ENCODE measurements around the gene ELF1. TPM values are rescaled to one million over a fixed set of nuclear protein-coding genes. Genes with fewer than 3 reads are reported as not detected.
"Not testable (repeated sequence)": the region's sequence is repeated elsewhere in the genome, so short reads cannot be mapped to it uniquely, and the experiment has no call there.

The ELF1 gene
- total and polyA plus RNA-seq, 2 of the 4 experiments (the other 2 are of a cell fraction), result 25.4 to 27.6 TPM

GRCh38 chr13:40931719-40932118, 87.4 kb downstream of the ELF1 start:
- CTCF ChIA-PET, result no interaction called here
- H3K18ac ChIP-seq (ENCODE audit: low read depth, low read length), result no peak overlapping the region
- no peak overlapping the region for H2BK15ac ChIP-seq (ENCODE audit: low read depth, low read length)
- ATAC-seq (ENCODE audit: low read depth) (no peak), DNase-seq (no peak)
- WGBS, 2 experiments (ENCODE audit: extremely low coverage in 2 of 2, insufficient read length in 1 of 2), result no CpG with 5 or more reads among the region's 1 CpG
- POLR2A ChIA-PET (ENCODE audit: unreplicated experiment), result no interaction called here
- no peak overlapping the region for H2BK5ac ChIP-seq (ENCODE audit: low read depth, low read length, poor library complexity, severe bottlenecking)
- no peak overlapping the region for H4K8ac ChIP-seq (ENCODE audit: low read depth in 2 of 2, low read length in 2 of 2)
- dilution Hi-C loops (cut with HindIII; ENCODE audit: low sequenced_read_pairs, unreplicated experiment) (no loop called here), in situ Hi-C loops (cut with MboI; ENCODE audit: low sequenced_read_pairs) (no loop called here), intact Hi-C loops (cut with micrococcal nuclease) (no loop called here)
- peaks cover 13% of the 10 kb centered on the region for H3K36me3 ChIP-seq (ENCODE audit: control insufficient read depth, insufficient read depth, low read length)
- H3K9ac ChIP-seq (ENCODE audit: low read depth, low read length), result no peak overlapping the region
- H2BK120ac ChIP-seq (ENCODE audit: low read depth, low read length), result no peak overlapping the region
- H2AK5ac ChIP-seq (ENCODE audit: low read depth, low read length), result no peak overlapping the region
- no peak overlapping the region for H3K56ac ChIP-seq (ENCODE audit: extremely low read depth, insufficient read depth, low read length)
- H3K23ac ChIP-seq (ENCODE audit: low read depth, low read length), result no peak overlapping the region
- no peak overlapping the region for H3K4me3 ChIP-seq (ENCODE audit: insufficient read depth, low read depth, low read length)
- no peak overlapping the region for H3K27ac ChIP-seq (ENCODE audit: insufficient read depth, low read length)
- H3K9me3 ChIP-seq (ENCODE audit: control insufficient read depth, insufficient read depth, low read length), result no peaks in the 10 kb centered on the region
- H3K79me1 ChIP-seq (ENCODE audit: low read depth in 1 of 2, low read length in 2 of 2), result peaks cover 3 to 11% of the 10 kb centered on the region in 2 experiments; a peak in 2 of 4 replicates
- H4K20me1 ChIP-seq (ENCODE audit: insufficient read depth, low read length), result no peaks in the 10 kb centered on the region
- H3K4me1 ChIP-seq (ENCODE audit: control insufficient read depth, insufficient read depth, low read length), result no peaks in the 10 kb centered on the region
- no peak overlapping the region for H4K5ac ChIP-seq (ENCODE audit: low read depth, low read length)
- H4K91ac ChIP-seq (ENCODE audit: insufficient read depth, low read depth, low read length), result no peak overlapping the region
- BruUV-seq (replicated peaks), result no TSS peak
- TF ChIP-seq FOS (IDR thresholded peaks at IDR 0.05; ENCODE audit: low read depth, low read length) (no peak), POLR2A (IDR thresholded peaks at IDR 0.05; ENCODE audit: low read depth, low read length) (no peak), MAFK (IDR thresholded peaks at IDR 0.05; ENCODE audit: low read depth, low read length) (no peak), CHD1 (IDR thresholded peaks at IDR 0.05; ENCODE audit: low read depth, low read length) (no peak), BHLHE40 (IDR thresholded peaks at IDR 0.05; ENCODE audit: low read depth, low read length) (no peak), RCOR1 (IDR thresholded peaks at IDR 0.05; ENCODE audit: insufficient replicate concordance, low read length) (no peak)
- TF ChIP-seq, protein P1, sequence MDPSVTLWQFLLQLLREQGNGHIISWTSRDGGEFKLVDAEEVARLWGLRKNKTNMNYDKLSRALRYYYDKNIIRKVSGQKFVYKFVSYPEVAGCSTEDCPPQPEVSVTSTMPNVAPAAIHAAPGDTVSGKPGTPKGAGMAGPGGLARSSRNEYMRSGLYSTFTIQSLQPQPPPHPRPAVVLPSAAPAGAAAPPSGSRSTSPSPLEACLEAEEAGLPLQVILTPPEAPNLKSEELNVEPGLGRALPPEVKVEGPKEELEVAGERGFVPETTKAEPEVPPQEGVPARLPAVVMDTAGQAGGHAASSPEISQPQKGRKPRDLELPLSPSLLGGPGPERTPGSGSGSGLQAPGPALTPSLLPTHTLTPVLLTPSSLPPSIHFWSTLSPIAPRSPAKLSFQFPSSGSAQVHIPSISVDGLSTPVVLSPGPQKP (IDR thresholded peaks at IDR 0.05; ENCODE audit: borderline replicate concordance, low read depth, low read length), result no peak
- no peak overlapping the region for H3K4me2 ChIP-seq (ENCODE audit: low read depth, low read length)
- H3K4ac ChIP-seq (ENCODE audit: low read depth, low read length), result no peak overlapping the region
- H3K27me3 ChIP-seq (ENCODE audit: control insufficient read depth, insufficient read depth, low read length), result no peaks in the 10 kb centered on the region
- no peak overlapping the region for H3K14ac ChIP-seq (replicated peaks; ENCODE audit: low read depth, low read length)
- H2BK20ac ChIP-seq (ENCODE audit: low read depth, low read length), result no peak overlapping the region
- no peak overlapping the region for H2AFZ ChIP-seq (replicated peaks; ENCODE audit: low read length, poor library complexity)
- H3K9me1 ChIP-seq (ENCODE audit: insufficient read depth, low read length), result peaks cover 4% of the 10 kb centered on the region; the same call in 1 of the 2 replicates
- no peak overlapping the region for H2AK9ac ChIP-seq (replicated peaks; ENCODE audit: low read depth, low read length, poor library complexity)

- POLR2A ChIA-PET (ENCODE audit: unreplicated experiment), result not testable (repeated sequence)
These were observed 89.2 kb downstream of the ELF1 start for GRCh38 chr13:40929883-40930282.

More at GRCh38 chr13:40929883-40930282, 89.2 kb downstream of the ELF1 start:
- DNase-seq; intact Hi-C loops (cut with micrococcal nuclease); H2BK5ac ChIP-seq (ENCODE audit: low read depth, low read length, poor library complexity, severe bottlenecking); H2AK9ac ChIP-seq (replicated peaks; ENCODE audit: low read depth, low read length, poor library complexity); H4K91ac ChIP-seq (ENCODE audit: insufficient read depth, low read depth, low read length); H3K4me3 ChIP-seq (ENCODE audit: insufficient read depth, low read depth, low read length); H3K9me1 ChIP-seq (ENCODE audit: insufficient read depth, low read length); dilution Hi-C loops (cut with HindIII; ENCODE audit: low sequenced_read_pairs, unreplicated experiment); H3K4me2 ChIP-seq (ENCODE audit: low read depth, low read length); CTCF ChIA-PET; H4K20me1 ChIP-seq (ENCODE audit: insufficient read depth, low read length); H2BK15ac ChIP-seq (ENCODE audit: low read depth, low read length); H2BK20ac ChIP-seq (ENCODE audit: low read depth, low read length); H3K4me1 ChIP-seq (ENCODE audit: control insufficient read depth, insufficient read depth, low read length); H3K14ac ChIP-seq (replicated peaks; ENCODE audit: low read depth, low read length); H3K27me3 ChIP-seq (ENCODE audit: control insufficient read depth, insufficient read depth, low read length); BruUV-seq (replicated peaks); H3K18ac ChIP-seq (ENCODE audit: low read depth, low read length); H2BK120ac ChIP-seq (ENCODE audit: low read depth, low read length); H3K27ac ChIP-seq (ENCODE audit: insufficient read depth, low read length); H4K5ac ChIP-seq (ENCODE audit: low read depth, low read length); H2AFZ ChIP-seq (replicated peaks; ENCODE audit: low read length, poor library complexity); H4K8ac ChIP-seq (ENCODE audit: low read depth in 2 of 2, low read length in 2 of 2); H3K23ac ChIP-seq (ENCODE audit: low read depth, low read length); in situ Hi-C loops (cut with MboI; ENCODE audit: low sequenced_read_pairs); H3K9me3 ChIP-seq (ENCODE audit: control insufficient read depth, insufficient read depth, low read length); H2AK5ac ChIP-seq (ENCODE audit: low read depth, low read length); H3K9ac ChIP-seq (ENCODE audit: low read depth, low read length); H3K79me1 ChIP-seq (ENCODE audit: low read depth in 1 of 2, low read length in 2 of 2); ATAC-seq (ENCODE audit: low read depth); H3K56ac ChIP-seq (ENCODE audit: extremely low read depth, insufficient read depth, low read length); H3K4ac ChIP-seq (ENCODE audit: low read depth, low read length): not testable (repeated sequence)
- H3K36me3 ChIP-seq (ENCODE audit: control insufficient read depth, insufficient read depth, low read length), result peaks cover 11% of the 10 kb centered on the region
- no CpG with 5 or more reads among the region's 3 CpGs for WGBS, 2 experiments (ENCODE audit: extremely low coverage in 2 of 2, insufficient read length in 1 of 2)
